CD14-positive monocyte (primary cell): Measurements from ENCODE around the gene IVL. TPM values are rescaled to one million over a fixed set of nuclear protein-coding genes. Genes with fewer than 3 reads are reported as not detected.

ENCODE experiments used
- DNase-seq, 3 donors: peaks; one replicate each; pipeline ENCODE4 v3.0.0-alpha.2; 2011 to 2022
- H2AFZ ChIP-seq: 2 replicates; pipeline ENCODE4 v1.6.0; 2012; ENCODE audit warnings: mild to moderate bottlenecking, low read depth, low read length, inconsistent platforms; ENCODE audit not compliant: insufficient read depth, poor library complexity, severe bottlenecking
- H3K27ac ChIP-seq, 2 donors: 1 replicate in 1 of 2; 2 replicates in 1 of 2; pipeline ENCODE4 v1.5.1; 2012 to 2013; ENCODE audit warnings: low read length in 2 of 2, control low read depth in 1 of 2, inconsistent platforms in 1 of 2, low read depth in 1 of 2, mild to moderate bottlenecking in 1 of 2
- H3K27me3 ChIP-seq, 2 donors: one replicate each; pipeline versions ENCODE4 v1.6.0 to v1.6.1; 2011 to 2013; ENCODE audit warnings: low read length in 2 of 2; ENCODE audit not compliant: control insufficient read depth in 2 of 2, insufficient read depth in 2 of 2
- H3K36me3 ChIP-seq, 2 donors: replicated peaks in 1 of 2; 1 replicate in 1 of 2; 2 replicates in 1 of 2; pipeline versions ENCODE4 v1.5.1 to v1.6.1; 2012 to 2013; ENCODE audit warnings: low read length in 2 of 2, control low read depth in 1 of 2, inconsistent platforms in 1 of 2, mild to moderate bottlenecking in 1 of 2; ENCODE audit not compliant: insufficient read depth in 2 of 2, control insufficient read depth in 1 of 2
- H3K4me1 ChIP-seq, 2 donors: 1 replicate in 1 of 2; 2 replicates in 1 of 2; pipeline versions ENCODE4 v1.5.1 to v1.6.1; 2012 to 2013; ENCODE audit warnings: low read length in 2 of 2, control low read depth in 1 of 2, inconsistent platforms in 1 of 2, mild to moderate bottlenecking in 1 of 2, moderate library complexity in 1 of 2; ENCODE audit not compliant: insufficient read depth in 2 of 2, control insufficient read depth in 1 of 2
- H3K4me2 ChIP-seq: replicated peaks from 2 replicates; pipeline ENCODE3; 2012; ENCODE audit warnings: low read length, moderate library complexity, mild to moderate bottlenecking; ENCODE audit not compliant: poor library complexity, severe bottlenecking; ENCODE audit errors: extremely low read depth
- H3K4me3 ChIP-seq, 3 experiments: fragments of 200-600 bp in 1 of 3; sonication (generic) in 1 of 3; replicated peaks in 1 of 3; 1 replicate in 2 of 3; 2 replicates in 1 of 3; pipeline ENCODE4 v1.5.1; 2011 to 2013; ENCODE audit warnings: low read length in 3 of 3, mild to moderate bottlenecking in 3 of 3, control low read depth in 2 of 3, low read depth in 2 of 3, inconsistent platforms in 1 of 3, moderate library complexity in 1 of 3
- H3K79me2 ChIP-seq: 2 replicates; pipeline ENCODE4 v1.6.0; 2012; ENCODE audit warnings: mild to moderate bottlenecking, control low read depth, inconsistent platforms, low read length, moderate library complexity; ENCODE audit not compliant: insufficient read depth
- H3K9ac ChIP-seq: 2 replicates; pipeline ENCODE4 v1.6.0; 2017; ENCODE audit warnings: low read length, mild to moderate bottlenecking; ENCODE audit not compliant: insufficient read depth, poor library complexity, severe bottlenecking
- H3K9me3 ChIP-seq, 2 donors: replicated peaks in 1 of 2; 1 replicate in 1 of 2; 2 replicates in 1 of 2; pipeline versions ENCODE4 v1.5.1 to v1.6.1; 2012 to 2013; ENCODE audit warnings: low read length in 2 of 2, control low read depth in 1 of 2; ENCODE audit not compliant: control insufficient read depth in 1 of 2, insufficient read depth in 1 of 2
- H4K20me1 ChIP-seq: 2 replicates; pipeline ENCODE4 v1.6.0; 2012; ENCODE audit warnings: mild to moderate bottlenecking, low read length, control low read depth, moderate library complexity; ENCODE audit not compliant: insufficient read depth
- H3K27ac Mint-ChIP-seq, 7 donors: one replicate each; pipeline ENCODE4 v1.8.0; 2020; ENCODE audit warnings: mild to moderate bottlenecking in 7 of 7, mixed read lengths in 7 of 7, moderate library complexity in 6 of 7, inconsistent platforms in 2 of 7
- H3K27me3 Mint-ChIP-seq, 3 donors: one replicate each; pipeline ENCODE4 v1.8.0; 2021 to 2022; ENCODE audit warnings: low read depth in 3 of 3, mild to moderate bottlenecking in 3 of 3, mixed read lengths in 3 of 3, moderate library complexity in 3 of 3, inconsistent platforms in 1 of 3
- H3K36me3 Mint-ChIP-seq, 2 donors: one replicate each; pipeline ENCODE4 v1.8.0; 2020; ENCODE audit warnings: mixed read lengths in 2 of 2, inconsistent platforms in 1 of 2, mild to moderate bottlenecking in 1 of 2
- H3K4me1 Mint-ChIP-seq: one replicate; pipeline ENCODE4 v1.8.0; 2020; ENCODE audit warnings: mild to moderate bottlenecking, mixed read lengths
- H3K4me3 Mint-ChIP-seq, 2 donors: one replicate each; pipeline ENCODE4 v1.8.0; 2020; ENCODE audit warnings: mild to moderate bottlenecking in 2 of 2, mixed read lengths in 2 of 2, moderate library complexity in 1 of 2
- H3K9me3 Mint-ChIP-seq, 7 donors: one replicate each; pipeline ENCODE4 v1.8.0; 2020 to 2022; ENCODE audit warnings: mixed read lengths in 7 of 7, mild to moderate bottlenecking in 6 of 7, moderate library complexity in 6 of 7, inconsistent platforms in 2 of 7
- WGBS: methylation state at CpG from one replicate; pipeline ENCODE4 v1.1.5; 2013; ENCODE audit warnings: missing lambda C conversion rate; ENCODE audit not compliant: insufficient coverage; 5-methylcytosine and 5-hydroxymethylcytosine counted together
- intact Hi-C, 2 donors: fragments of 100-400 bp; cut with micrococcal nuclease; formaldehyde crosslinking; loops; one replicate each; pipeline versions ENCODE4 v1.15.0 to v1.15.1; 2023
- polyA plus RNA-seq, 3 donors: library from polyadenylated mRNA; depleted of rRNA in 1 of 3; unstranded in 2 of 3; stranded (reverse) in 1 of 3; fragments of 300-500 nt in 2 of 3; fragments of >200 nt in 1 of 3; fragmentation: Illumina TruSeq in 2 of 3; gene quantifications; 1 replicate in 2 of 3; 2 replicates in 1 of 3; pipeline ENCODE4 v1.2.3, GENCODE V29; 2012 to 2021
- TF ChIP-seq, protein P1 (sequence below): fragments of 200-600 bp; IDR thresholded peaks from one replicate; pipeline ENCODE4 v1.8.0; 2022; ENCODE audit warnings: antibody characterized with exemption, mild to moderate bottlenecking

IVL gene
- polyA plus RNA-seq, 3 donors: not detected

DNA sequence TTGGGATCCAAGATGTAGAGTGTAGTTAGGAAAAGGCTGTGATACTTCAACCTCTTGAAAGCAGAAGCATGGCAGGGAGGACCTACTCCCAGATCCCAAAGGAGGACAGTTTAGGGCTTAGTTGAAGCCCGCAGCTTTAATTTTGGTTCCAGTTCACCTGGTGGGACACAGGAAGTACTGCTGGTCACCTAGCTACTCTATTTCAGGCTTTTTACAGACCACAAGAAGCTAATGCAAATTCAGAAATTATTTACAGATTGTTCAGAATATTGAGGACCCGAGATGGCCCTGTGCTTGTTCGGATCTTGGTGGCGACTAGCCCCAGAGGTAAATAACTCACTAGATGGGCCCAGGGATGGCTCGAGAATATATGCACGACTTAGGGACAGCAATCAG is 36.6 kb upstream of the IVL start:
- Histone ChIP-seq H3K9me3 (no peaks in the 10 kb centered on the region), H3K9ac (no peak overlapping the region), H3K27ac (no peak overlapping the region), H3K79me2 (no peaks in the 10 kb centered on the region), H3K27me3 (no peaks in the 10 kb centered on the region), H3K4me2 (no peak overlapping the region), H3K36me3 (no peaks in the 10 kb centered on the region), H4K20me1 (no peaks in the 10 kb centered on the region), H2AFZ (no peak overlapping the region), H3K4me3 (no peak overlapping the region), H3K4me1 (no peaks in the 10 kb centered on the region)
- no peak overlapping the region for H3K4me3 Mint-ChIP-seq
- peaks cover 3 to 8% (median 3%) of the 10 kb centered on the region in 3 donors for H3K27me3 Mint-ChIP-seq
- H3K4me1 Mint-ChIP-seq: no peaks in the 10 kb centered on the region
- DNase-seq: no peak
- H3K9me3 Mint-ChIP-seq: no peaks in the 10 kb centered on the region
- H3K27ac Mint-ChIP-seq: no peak overlapping the region
- TF ChIP-seq, protein P1, sequence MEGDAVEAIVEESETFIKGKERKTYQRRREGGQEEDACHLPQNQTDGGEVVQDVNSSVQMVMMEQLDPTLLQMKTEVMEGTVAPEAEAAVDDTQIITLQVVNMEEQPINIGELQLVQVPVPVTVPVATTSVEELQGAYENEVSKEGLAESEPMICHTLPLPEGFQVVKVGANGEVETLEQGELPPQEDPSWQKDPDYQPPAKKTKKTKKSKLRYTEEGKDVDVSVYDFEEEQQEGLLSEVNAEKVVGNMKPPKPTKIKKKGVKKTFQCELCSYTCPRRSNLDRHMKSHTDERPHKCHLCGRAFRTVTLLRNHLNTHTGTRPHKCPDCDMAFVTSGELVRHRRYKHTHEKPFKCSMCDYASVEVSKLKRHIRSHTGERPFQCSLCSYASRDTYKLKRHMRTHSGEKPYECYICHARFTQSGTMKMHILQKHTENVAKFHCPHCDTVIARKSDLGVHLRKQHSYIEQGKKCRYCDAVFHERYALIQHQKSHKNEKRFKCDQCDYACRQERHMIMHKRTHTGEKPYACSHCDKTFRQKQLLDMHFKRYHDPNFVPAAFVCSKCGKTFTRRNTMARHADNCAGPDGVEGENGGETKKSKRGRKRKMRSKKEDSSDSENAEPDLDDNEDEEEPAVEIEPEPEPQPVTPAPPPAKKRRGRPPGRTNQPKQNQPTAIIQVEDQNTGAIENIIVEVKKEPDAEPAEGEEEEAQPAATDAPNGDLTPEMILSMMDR: no peak
- intact Hi-C loops: no loop called here
- 93% methylated on average over 6 of the region's 6 CpGs for whole genome bisulfite sequencing
- H3K36me3 Mint-ChIP-seq: no peaks in the 10 kb centered on the region

DNA sequence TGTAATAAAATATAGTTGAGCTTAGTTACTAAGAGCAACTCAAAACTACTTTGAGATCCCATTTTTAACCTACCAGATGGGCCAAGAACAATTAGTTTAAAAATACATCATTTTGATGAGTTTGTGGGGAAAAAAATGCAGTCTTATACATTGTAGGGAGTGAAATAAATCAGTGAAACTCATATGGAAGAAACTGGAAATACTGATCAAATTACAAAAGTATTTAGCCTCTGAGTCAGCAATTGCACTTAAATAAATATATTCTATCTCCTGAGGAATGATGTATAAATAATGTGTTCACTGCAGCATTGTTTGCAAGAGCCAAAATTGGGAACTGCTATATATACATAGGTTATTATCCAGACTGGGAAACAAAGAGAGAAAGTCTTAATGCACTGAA is 34.9 kb upstream of the IVL start:
- peaks cover 3 to 10% (median 3%) of the 10 kb centered on the region in 3 donors for H3K27me3 Mint-ChIP-seq
- no peaks in the 10 kb centered on the region for H3K9me3 Mint-ChIP-seq
- Histone ChIP-seq H3K9me3 (no peaks in the 10 kb centered on the region), H3K9ac (no peak overlapping the region), H3K27ac (no peak overlapping the region), H3K4me2 (no peak overlapping the region), H3K4me3 (no peak overlapping the region), H3K27me3 (no peaks in the 10 kb centered on the region), H2AFZ (no peak overlapping the region), H3K79me2 (no peaks in the 10 kb centered on the region), H3K36me3 (no peaks in the 10 kb centered on the region), H4K20me1 (no peaks in the 10 kb centered on the region), H3K4me1 (no peaks in the 10 kb centered on the region)
- no peak overlapping the region for H3K4me3 Mint-ChIP-seq
- H3K4me1 Mint-ChIP-seq: no peaks in the 10 kb centered on the region
- DNase-seq: no peak
- TF ChIP-seq, protein P1: no peak
- H3K36me3 Mint-ChIP-seq: no peaks in the 10 kb centered on the region
- intact Hi-C loops: no loop called here
- no peak overlapping the region for H3K27ac Mint-ChIP-seq
